B cell (primary cell): ENCODE data around the gene ARHGAP26. TPM values are rescaled to one million over a fixed set of nuclear protein-coding genes. Genes with fewer than 3 reads are reported as not detected.

Experiments used
- ATAC-seq: fragments of 200-7000 bp; cut with Tn5 transposase; one replicate; pipeline ENCODE4 v1.10.0; 2021; ENCODE audit warnings: low read depth, mild to moderate bottlenecking, moderate number of reproducible peaks, moderate library complexity
- CTCF ChIA-PET: fragments of 350-600 bp; sonication (Branson Sonifier 250); formaldehyde crosslinking; loops from one replicate; lab custom pipeline; 2021; ENCODE audit warnings: antibody characterized with exemption, inconsistent platforms; lab: Charles Lee
- POLR2A ChIA-PET: fragments of 350-600 bp; sonication (Branson Sonifier 250); formaldehyde crosslinking; loops from one replicate; lab custom pipeline; 2021; ENCODE audit warnings: antibody characterized with exemption; lab: Charles Lee
- DNase-seq: peaks from one replicate; pipeline ENCODE4 v3.0.0; 2013
- H2AFZ ChIP-seq: 2 replicates; pipeline ENCODE4 v1.6.1; 2012; ENCODE audit warnings: mild to moderate bottlenecking, low read depth, low read length; ENCODE audit not compliant: insufficient read depth, poor library complexity, severe bottlenecking
- H3K27ac ChIP-seq, 2 donors: 1 replicate in 1 of 2; 2 replicates in 1 of 2; pipeline ENCODE4 v1.5.1; 2012 to 2013; ENCODE audit warnings: low read length in 2 of 2, mild to moderate bottlenecking in 2 of 2, moderate library complexity in 1 of 2
- H3K27me3 ChIP-seq, 4 experiments: fragments of 200-600 bp in 1 of 4; sonication (generic) in 1 of 4; replicated peaks in 1 of 4; 1 replicate in 2 of 4; 2 replicates in 2 of 4; pipeline versions ENCODE4 v1.6.1 to v1.7.0; 2013 to 2016; ENCODE audit warnings: low read length in 3 of 4, mild to moderate bottlenecking in 2 of 4, mixed read lengths in 1 of 4, moderate library complexity in 1 of 4; ENCODE audit not compliant: insufficient read depth in 4 of 4, control insufficient read depth in 3 of 4; ENCODE audit errors: control extremely low read depth in 1 of 4
- H3K36me3 ChIP-seq, 2 experiments: replicated peaks in 1 of 2; 1 replicate in 1 of 2; 2 replicates in 1 of 2; pipeline versions ENCODE4 v1.6.1 to v1.7.1; 2013; ENCODE audit warnings: low read length in 1 of 2; ENCODE audit not compliant: insufficient read depth in 2 of 2, control insufficient read depth in 1 of 2; ENCODE audit errors: control extremely low read depth in 1 of 2, extremely low read depth in 1 of 2
- H3K4me1 ChIP-seq, 2 donors: fragments of 200-600 bp in 1 of 2; sonication (generic) in 1 of 2; 1 replicate in 1 of 2; 2 replicates in 1 of 2; pipeline versions ENCODE4 v1.5.1 to v1.6.1; 2013 to 2017; ENCODE audit warnings: low read length in 2 of 2; ENCODE audit not compliant: control insufficient read depth in 2 of 2, insufficient read depth in 2 of 2
- H3K4me2 ChIP-seq: replicated peaks from 2 replicates; pipeline ENCODE3; 2012; ENCODE audit warnings: mild to moderate bottlenecking, low read depth, low read length; ENCODE audit not compliant: poor library complexity, severe bottlenecking
- H3K4me3 ChIP-seq, 5 experiments: fragments of 200-600 bp in 1 of 5; sonication (generic) in 1 of 5; 1 replicate in 3 of 5; 2 replicates in 2 of 5; pipeline versions ENCODE4 v1.5.1 to v1.7.0; 2011 to 2016; ENCODE audit warnings: low read length in 4 of 5, mild to moderate bottlenecking in 4 of 5, low read depth in 2 of 5, control low read depth in 1 of 5, moderate library complexity in 1 of 5; ENCODE audit not compliant: insufficient read depth in 1 of 5; ENCODE audit errors: control extremely low read depth in 1 of 5, extremely low read depth in 1 of 5
- H3K79me2 ChIP-seq: fragments of 200-600 bp; sonication (generic); one replicate; pipeline ENCODE4 v1.6.0; 2016; ENCODE audit warnings: low read length; ENCODE audit not compliant: control insufficient read depth, insufficient read depth
- H3K9ac ChIP-seq: fragments of 200-600 bp; sonication (generic); 2 replicates; pipeline ENCODE4 v1.6.1; 2017; ENCODE audit warnings: mild to moderate bottlenecking, low read length, moderate library complexity
- H3K9me3 ChIP-seq, 3 donors: one replicate each; pipeline versions ENCODE4 v1.6.1 to v1.7.1; 2013; ENCODE audit warnings: low read length in 2 of 3; ENCODE audit not compliant: control insufficient read depth in 2 of 3, insufficient read depth in 1 of 3; ENCODE audit errors: control extremely low read depth in 1 of 3
- H4K20me1 ChIP-seq: 2 replicates; pipeline ENCODE4 v1.6.0; 2012; ENCODE audit warnings: mild to moderate bottlenecking, low read length; ENCODE audit not compliant: insufficient read depth, control insufficient read depth, poor library complexity, severe bottlenecking
- H3K27ac Mint-ChIP-seq: one replicate; pipeline ENCODE4 v1.8.0; 2021; ENCODE audit warnings: mixed read lengths
- H3K27me3 Mint-ChIP-seq: one replicate; pipeline ENCODE4 v1.8.0; 2021; ENCODE audit warnings: mixed read lengths
- H3K4me1 Mint-ChIP-seq: one replicate; pipeline ENCODE4 v1.8.0; 2021; ENCODE audit warnings: mixed read lengths
- H3K4me3 Mint-ChIP-seq: one replicate; pipeline ENCODE4 v1.8.0; 2021; ENCODE audit warnings: mixed read lengths
- H3K9me3 Mint-ChIP-seq: one replicate; pipeline ENCODE4 v1.8.0; 2022; ENCODE audit warnings: mixed read lengths; ENCODE audit not compliant: insufficient read depth
- EZH2 ChIP-seq: IDR thresholded peaks from 2 replicates; pipeline ENCODE4 v1.6.1; 2012; ENCODE audit warnings: borderline replicate concordance, low read depth, mild to moderate bottlenecking, moderate library complexity, low read length; ENCODE audit not compliant: insufficient read depth, poor library complexity, severe bottlenecking
- WGBS: methylation state at CpG from one replicate; pipeline ENCODE4 v1.1.5; 2013; ENCODE audit warnings: missing lambda C conversion rate; ENCODE audit not compliant: insufficient coverage; 5-methylcytosine and 5-hydroxymethylcytosine counted together
- intact Hi-C: fragments of 100-400 bp; cut with micrococcal nuclease; formaldehyde crosslinking; loops from one replicate; pipeline ENCODE4 v1.10.0; 2022
- polyA plus RNA-seq: library from polyadenylated mRNA; depleted of rRNA; stranded (reverse); fragments of >200 nt; gene quantifications from 2 replicates; pipeline ENCODE4 v1.2.3, GENCODE V29; 2012
- total RNA-seq, 2 donors: library from RNA; stranded (reverse); fragments of 120-200 nt in 1 of 2; gene quantifications; 1 replicate in 1 of 2; 2 replicates in 1 of 2; pipeline versions ENCODE4 v1.2.3 to v1.2.4, GENCODE V29; 2013 to 2022
- TF ChIP-seq, protein P1 (sequence below): fragments of 200-600 bp; IDR thresholded peaks from one replicate; pipeline ENCODE4 v1.8.0; 2022; ENCODE audit warnings: antibody characterized with exemption, mild to moderate bottlenecking

The ARHGAP26 gene
- total and polyA plus RNA-seq, 2 donors (not counting 1 experiment from before 2014, with no cell fraction given): 1.8 to 22.5 TPM

DNA sequence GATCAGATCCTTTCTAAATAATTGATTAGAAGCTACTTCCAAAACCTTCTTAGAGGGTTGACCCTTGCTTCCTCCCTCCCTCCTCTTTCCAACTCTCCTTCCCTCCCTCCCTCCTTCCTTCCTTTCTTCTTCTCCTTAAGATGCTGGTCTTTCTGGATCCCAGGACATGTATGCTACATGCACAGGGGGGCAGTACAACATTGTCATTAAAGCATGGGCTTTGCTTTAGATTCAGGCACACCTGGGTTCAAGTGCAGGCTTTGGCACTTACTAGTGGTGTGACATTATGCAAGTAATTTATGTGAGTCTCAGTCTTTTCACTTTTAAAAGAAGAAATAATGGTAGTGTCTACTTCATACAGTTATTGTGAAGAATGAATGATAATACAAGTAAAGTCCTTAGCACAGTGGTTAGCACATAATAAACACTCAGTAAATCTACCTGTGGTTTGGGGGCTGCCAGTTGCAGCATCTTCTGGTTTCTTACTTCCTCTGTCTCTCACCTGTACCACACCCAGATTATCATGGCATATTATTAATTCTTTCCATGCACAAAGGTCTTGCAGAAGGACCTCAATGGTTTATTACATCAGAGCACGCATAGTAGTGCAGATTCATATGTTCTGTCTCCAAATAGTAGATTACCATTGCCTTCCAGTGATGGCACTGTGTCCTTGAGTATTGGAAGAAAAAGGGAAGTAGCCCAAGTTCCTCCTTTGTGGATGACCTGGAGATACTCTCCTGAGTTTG lies 154.1 kb downstream of the ARHGAP26 start:
- H3K4me1 Mint-ChIP-seq: peaks cover 7% of the 10 kb centered on the region
- no peak overlapping the region for H3K9ac ChIP-seq
- TF ChIP-seq, protein P1, sequence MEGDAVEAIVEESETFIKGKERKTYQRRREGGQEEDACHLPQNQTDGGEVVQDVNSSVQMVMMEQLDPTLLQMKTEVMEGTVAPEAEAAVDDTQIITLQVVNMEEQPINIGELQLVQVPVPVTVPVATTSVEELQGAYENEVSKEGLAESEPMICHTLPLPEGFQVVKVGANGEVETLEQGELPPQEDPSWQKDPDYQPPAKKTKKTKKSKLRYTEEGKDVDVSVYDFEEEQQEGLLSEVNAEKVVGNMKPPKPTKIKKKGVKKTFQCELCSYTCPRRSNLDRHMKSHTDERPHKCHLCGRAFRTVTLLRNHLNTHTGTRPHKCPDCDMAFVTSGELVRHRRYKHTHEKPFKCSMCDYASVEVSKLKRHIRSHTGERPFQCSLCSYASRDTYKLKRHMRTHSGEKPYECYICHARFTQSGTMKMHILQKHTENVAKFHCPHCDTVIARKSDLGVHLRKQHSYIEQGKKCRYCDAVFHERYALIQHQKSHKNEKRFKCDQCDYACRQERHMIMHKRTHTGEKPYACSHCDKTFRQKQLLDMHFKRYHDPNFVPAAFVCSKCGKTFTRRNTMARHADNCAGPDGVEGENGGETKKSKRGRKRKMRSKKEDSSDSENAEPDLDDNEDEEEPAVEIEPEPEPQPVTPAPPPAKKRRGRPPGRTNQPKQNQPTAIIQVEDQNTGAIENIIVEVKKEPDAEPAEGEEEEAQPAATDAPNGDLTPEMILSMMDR: no peak
- TF ChIP-seq EZH2: no peak
- ATAC-seq (no peak), DNase-seq (no peak)
- H2AFZ ChIP-seq: no peak overlapping the region
- no peaks in the 10 kb centered on the region for H3K36me3 ChIP-seq
- H3K4me1 ChIP-seq: no peaks in the 10 kb centered on the region
- CTCF ChIA-PET: interaction anchor here (0.7 to 7.6 kb wide), 9 partner anchors 8 to 1218 kb away, joined by 3 to 123 read pairs (median 3); no protein-coding TSS in a partner anchor
- H3K4me3 ChIP-seq: no peak overlapping the region
- H3K4me3 Mint-ChIP-seq: no peak overlapping the region
- no peak overlapping the region for H3K27ac Mint-ChIP-seq
- H3K27ac ChIP-seq: no peak overlapping the region
- POLR2A ChIA-PET: no interaction called here
- no CpG with 5 or more reads among the region's 1 CpG for WGBS
- H3K4me2 ChIP-seq: no peak overlapping the region
- H3K9me3 Mint-ChIP-seq: no peaks in the 10 kb centered on the region
- no peaks in the 10 kb centered on the region for H3K79me2 ChIP-seq
- H3K9me3 ChIP-seq: no peaks in the 10 kb centered on the region
- intact Hi-C loops: loop anchor here (5.0 kb wide), 2 partner anchors 638 to 1268 kb away; no protein-coding TSS in a partner anchor
- H3K27me3 ChIP-seq: no peaks in the 10 kb centered on the region
- no peaks in the 10 kb centered on the region for H4K20me1 ChIP-seq
- H3K27me3 Mint-ChIP-seq: no peaks in the 10 kb centered on the region

DNA sequence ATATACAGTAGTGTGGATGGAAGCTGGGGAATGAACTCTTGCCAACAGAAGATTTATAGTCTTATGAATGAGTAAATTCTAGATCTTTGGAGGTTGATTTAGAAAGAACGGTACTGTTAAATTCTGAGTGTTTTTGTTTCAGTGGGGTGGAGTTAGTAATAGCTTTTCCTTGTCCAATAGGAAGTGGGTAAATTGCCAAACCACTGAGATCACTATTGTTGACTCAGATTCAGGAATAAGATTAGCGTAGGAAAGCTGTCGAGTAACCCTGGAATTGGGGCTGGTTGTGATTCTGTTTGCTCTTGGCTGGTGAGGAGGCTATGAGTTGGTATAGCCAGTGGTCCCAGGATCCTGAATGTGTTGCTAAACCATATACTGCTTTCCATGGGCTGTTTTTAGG lies 155.6 kb downstream of the ARHGAP26 start:
- 79% methylated on average over 3 of the region's 3 CpGs for WGBS
- no peaks in the 10 kb centered on the region for H3K4me1 ChIP-seq
- Mint-ChIP-seq H3K4me1 (peaks cover 7% of the 10 kb centered on the region), H3K4me3 (no peak overlapping the region), H3K27me3 (no peaks in the 10 kb centered on the region), H3K27ac (no peak overlapping the region), H3K9me3 (no peaks in the 10 kb centered on the region)
- no peak overlapping the region for H3K27ac ChIP-seq
- H3K27me3 ChIP-seq: no peaks in the 10 kb centered on the region
- no peaks in the 10 kb centered on the region for H3K79me2 ChIP-seq
- ChIA-PET POLR2A (no interaction called here), CTCF (interaction anchor here (0.6 to 7.6 kb wide), 7 partner anchors 9 to 1265 kb away, joined by 3 to 123 read pairs (median 4); no protein-coding TSS in a partner anchor)
- H3K36me3 ChIP-seq: no peaks in the 10 kb centered on the region
- TF ChIP-seq, protein P1: no peak
- no peak for TF ChIP-seq EZH2
- intact Hi-C loops: loop anchor here (5.0 kb wide), 1 partner anchor 297 kb away; no protein-coding TSS in a partner anchor
- no peaks in the 10 kb centered on the region for H3K9me3 ChIP-seq
- no peak overlapping the region for H3K9ac ChIP-seq
- H2AFZ ChIP-seq: no peak overlapping the region
- DNase-seq (no peak), ATAC-seq (no peak)
- H4K20me1 ChIP-seq: no peaks in the 10 kb centered on the region
- H3K4me2 ChIP-seq: no peak overlapping the region
- H3K4me3 ChIP-seq: no peak overlapping the region
